K562 (cell line): Measurements from ENCODE around the gene MAST3. TPM values are rescaled to one million over a fixed set of nuclear protein-coding genes. Genes with fewer than 3 reads are reported as not detected.

ENCODE experiments used
- AFF4 ChIP-seq: sonication (generic); formaldehyde crosslinking; IDR thresholded peaks from 2 replicates; pipeline ENCODE4 v1.8.0; 2023; ENCODE audit warnings: mild to moderate bottlenecking, missing genetic modification reagents
- ATF6 ChIP-seq: sonication (generic); formaldehyde crosslinking; IDR thresholded peaks from 2 replicates; pipeline ENCODE4 v1.4.0; 2020; ENCODE audit warnings: mild to moderate bottlenecking, missing genetic modification reagents
- CREB1 ChIP-seq, 2 experiments: sonication (generic) in 1 of 2; formaldehyde crosslinking in 1 of 2; IDR thresholded peaks; 2 replicates each; pipeline versions ENCODE4 v1.6.1 to v1.8.0; 2012 to 2022; ENCODE audit warnings: inconsistent platforms in 1 of 2, mild to moderate bottlenecking in 1 of 2, missing genetic modification reagents in 1 of 2, moderate library complexity in 1 of 2
- CXXC5 ChIP-seq: fragments of 250-450 bp; sonication (Bioruptor Pico); IDR thresholded peaks from 2 replicates; pipeline ENCODE4 v1.8.0; 2022; ENCODE audit warnings: inconsistent platforms, mild to moderate bottlenecking, moderate library complexity
- JUND ChIP-seq, 2 experiments: IDR thresholded peaks; 2 replicates in 1 of 2; 3 replicates in 1 of 2; pipeline ENCODE4 v1.6.1; 2011; ENCODE audit warnings: borderline replicate concordance in 2 of 2, low read depth in 2 of 2, low read length in 2 of 2, improper control_type of control experiment in 1 of 2, missing biosample characterization in 1 of 2, missing genetic modification characterization in 1 of 2, missing genetic modification reagents in 1 of 2
- KLF13 ChIP-seq: fragments of 450-650 bp; IDR thresholded peaks from 2 replicates; pipeline ENCODE4 v1.6.1; 2016; ENCODE audit warnings: missing genetic modification characterization, low read depth, mild to moderate bottlenecking, missing compliant biosample characterization, moderate library complexity, borderline replicate concordance
- L3MBTL2 ChIP-seq: fragments of 450-650 bp; IDR thresholded peaks from 2 replicates; pipeline ENCODE4 v1.6.1; 2016; ENCODE audit warnings: mild to moderate bottlenecking, moderate library complexity
- LEF1 ChIP-seq: fragments of 450-650 bp; IDR thresholded peaks from 2 replicates; pipeline ENCODE4 v1.6.1; 2016; ENCODE audit warnings: mild to moderate bottlenecking
- MCM3 ChIP-seq: fragments of 450-650 bp; IDR thresholded peaks from 2 replicates; pipeline ENCODE4 v1.6.1; 2016
- MYC ChIP-seq, 2 experiments: fragments of 250-450 bp in 1 of 2; sonication (Bioruptor Pico) in 1 of 2; IDR thresholded peaks; 2 replicates each; pipeline versions ENCODE4 v1.5.1 to v1.6.1; 2012 to 2021; ENCODE audit warnings: low read depth in 2 of 2, borderline replicate concordance in 1 of 2, improper control_type of control experiment in 1 of 2, low read length in 1 of 2, mild to moderate bottlenecking in 1 of 2, moderate library complexity in 1 of 2
- POLR2G ChIP-seq: fragments of 200-400 bp; formaldehyde crosslinking; IDR thresholded peaks from 2 replicates; pipeline ENCODE4 v1.6.1; 2017; ENCODE audit warnings: low read depth, mild to moderate bottlenecking, antibody characterized with exemption, low read length, moderate library complexity
- SMARCA4 ChIP-seq: fragments of 450-650 bp; IDR thresholded peaks from 2 replicates; pipeline ENCODE4 v1.6.1; 2016
- TFAP4 ChIP-seq: sonication (generic); formaldehyde crosslinking; IDR thresholded peaks from 2 replicates; pipeline ENCODE4 v1.8.0; 2022; ENCODE audit warnings: missing genetic modification reagents, mild to moderate bottlenecking, moderate library complexity, borderline replicate concordance
- ZNF197 ChIP-seq: fragments of 200-800 bp; sonication (Bioruptor generic); IDR thresholded peaks from 2 replicates; pipeline ENCODE4 v1.6.1; 2016; ENCODE audit warnings: low read depth, missing genetic modification characterization, missing compliant biosample characterization
- ZNF76 ChIP-seq: fragments of 250-450 bp; sonication (Bioruptor Pico); IDR thresholded peaks from 2 replicates; pipeline ENCODE4 v1.4.0; 2020; ENCODE audit warnings: mild to moderate bottlenecking, moderate library complexity, borderline replicate concordance
- polyA plus RNA-seq, 8 experiments: library from polyadenylated mRNA; depleted of rRNA in 4 of 8; stranded (reverse) in 5 of 8; unstranded in 3 of 8; fragments of >200 nt; fragmentation: Nextera tagmentation in 2 of 8; fragmentation: Illumina TruSeq in 1 of 8; extraction: Ambion mirVana in 2 of 8; extraction: Trizol in 1 of 8; gene quantifications; 2 replicates each; pipeline versions ENCODE4 v1.2.1 to v1.2.3, GENCODE V29; 2011 to 2014; ENCODE audit warnings: inconsistent platforms in 1 of 8, missing spikeins in 1 of 8
- total RNA-seq, 7 experiments: library from RNA; depleted of rRNA in 6 of 7; stranded (reverse); fragments of >200 nt in 6 of 7; fragmentation: Illumina TruSeq in 2 of 7; extraction: Trizol in 2 of 7; gene quantifications; 2 replicates each; pipeline versions ENCODE4 v1.2.1 to v1.2.3, GENCODE V29; 2011 to 2021; ENCODE audit warnings: low replicate concordance in 1 of 7
- TF ChIP-seq, protein P1 (sequence below): IDR thresholded peaks from 2 replicates; pipeline ENCODE4 v1.6.1; 2011; ENCODE audit warnings: borderline replicate concordance, low read depth, mild to moderate bottlenecking, moderate library complexity, low read length; ENCODE audit not compliant: insufficient read depth, poor library complexity, severe bottlenecking

Gene MAST3
- total and polyA plus RNA-seq, 9 of the 15 experiments (the other 6 are each of a cell fraction or from before 2014, with no cell fraction given) = 0.94 to 9.9 (median 2.4) TPM

DNA sequence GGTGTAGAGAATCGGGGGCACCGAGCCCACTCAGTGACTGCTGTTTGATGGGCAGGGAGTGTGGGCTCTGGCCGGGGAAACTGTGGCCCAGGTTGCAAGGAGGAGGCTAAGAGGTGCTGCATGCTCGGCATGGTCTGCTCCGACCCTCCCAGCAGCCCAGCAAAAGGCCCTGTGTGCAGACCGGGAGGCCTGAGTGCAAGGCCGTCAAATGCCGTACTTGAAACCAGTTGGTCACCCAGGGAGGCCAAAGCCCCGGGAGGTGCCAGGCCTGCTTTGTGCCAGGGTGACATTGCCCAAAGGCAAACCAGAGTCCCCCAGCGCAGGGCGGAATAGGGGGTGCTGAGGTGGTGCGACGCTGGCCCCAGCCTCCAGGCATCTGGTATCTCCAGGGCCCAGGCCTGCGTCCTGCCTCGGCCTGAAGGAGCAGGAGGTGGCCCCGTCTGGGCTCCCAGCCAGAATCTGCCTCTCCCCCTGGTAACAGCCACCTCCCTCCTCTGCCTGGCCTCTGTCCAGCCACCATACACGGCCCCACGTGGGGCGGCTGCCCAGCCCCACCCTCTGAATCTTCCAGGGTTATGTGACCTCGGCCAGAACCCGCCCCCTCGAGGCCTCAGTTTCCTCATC is 59.4 kb downstream of the MAST3 start (continued):
- TF ChIP-seq POLR2G (peak; percentile 68), JUND (IDR thresholded peaks at IDR 0.05; ENCODE audit: borderline replicate concordance, low read depth, low read length) (peak; percentile 56), JUND (tag; IDR thresholded peaks at IDR 0.05; ENCODE audit: borderline replicate concordance, low read depth, low read length) (peak; percentile 29; the same call in 1 of the 3 replicates), MYC (IDR thresholded peaks at IDR 0.05; ENCODE audit: low read depth, low read length) (peak; percentile 90), MYC (CRISPR knock-in tag; IDR thresholded peaks at IDR 0.05; ENCODE audit: borderline replicate concordance, low read depth) (no peak), MCM3 (no peak), CREB1 (IDR thresholded peaks at IDR 0.05) (no peak; the same call in 1 of the 2 replicates), CREB1 (CRISPR knock-in tag; IDR thresholded peaks at IDR 0.05) (0 out of 2 replicates have a peak, but pooled peaks have one; percentile 16), SMARCA4 (peak; percentile 88), KLF13 (tag) (peak; percentile 62), ATF6 (no peak), AFF4 (CRISPR knock-in tag) (0 out of 2 replicates have a peak, but pooled peaks have one; percentile 48), ZNF76 (CRISPR knock-in tag) (no peak), CXXC5 (CRISPR knock-in tag) (peak; percentile 91), LEF1 (no peak), L3MBTL2 (peak; percentile 91), ZNF197 (CRISPR knock-in tag) (no peak; the same call in 1 of the 2 replicates), TFAP4 (CRISPR knock-in tag) (peak; percentile 78)
- TF ChIP-seq, protein P1, sequence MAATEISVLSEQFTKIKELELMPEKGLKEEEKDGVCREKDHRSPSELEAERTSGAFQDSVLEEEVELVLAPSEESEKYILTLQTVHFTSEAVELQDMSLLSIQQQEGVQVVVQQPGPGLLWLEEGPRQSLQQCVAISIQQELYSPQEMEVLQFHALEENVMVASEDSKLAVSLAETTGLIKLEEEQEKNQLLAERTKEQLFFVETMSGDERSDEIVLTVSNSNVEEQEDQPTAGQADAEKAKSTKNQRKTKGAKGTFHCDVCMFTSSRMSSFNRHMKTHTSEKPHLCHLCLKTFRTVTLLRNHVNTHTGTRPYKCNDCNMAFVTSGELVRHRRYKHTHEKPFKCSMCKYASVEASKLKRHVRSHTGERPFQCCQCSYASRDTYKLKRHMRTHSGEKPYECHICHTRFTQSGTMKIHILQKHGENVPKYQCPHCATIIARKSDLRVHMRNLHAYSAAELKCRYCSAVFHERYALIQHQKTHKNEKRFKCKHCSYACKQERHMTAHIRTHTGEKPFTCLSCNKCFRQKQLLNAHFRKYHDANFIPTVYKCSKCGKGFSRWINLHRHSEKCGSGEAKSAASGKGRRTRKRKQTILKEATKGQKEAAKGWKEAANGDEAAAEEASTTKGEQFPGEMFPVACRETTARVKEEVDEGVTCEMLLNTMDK = no peak
